Hepatocyte (in vitro differentiated cells): ENCODE data around the gene CACNB4.

Experiments used
- EZH2 ChIP-seq: fragments of 200-600 bp; sonication (generic); IDR thresholded peaks from 2 replicates; pipeline ENCODE4 v1.6.1; 2016; ENCODE audit warnings: antibody characterized with exemption, mild to moderate bottlenecking, borderline replicate concordance
- EZH2phosphoT487 ChIP-seq: fragments of 200-600 bp; sonication (generic); IDR thresholded peaks from one replicate; pipeline ENCODE4 v1.6.1; 2018; ENCODE audit warnings: antibody characterized with exemption, mild to moderate bottlenecking, low read depth, moderate library complexity; ENCODE audit not compliant: unreplicated experiment, severe bottlenecking
- TF ChIP-seq, protein P1 (sequence below): fragments of 200-600 bp; sonication (generic); IDR thresholded peaks from 2 replicates; pipeline ENCODE4 v1.5.1; 2016; ENCODE audit warnings: antibody characterized with exemption, mild to moderate bottlenecking; ENCODE audit not compliant: poor library complexity

DNA sequence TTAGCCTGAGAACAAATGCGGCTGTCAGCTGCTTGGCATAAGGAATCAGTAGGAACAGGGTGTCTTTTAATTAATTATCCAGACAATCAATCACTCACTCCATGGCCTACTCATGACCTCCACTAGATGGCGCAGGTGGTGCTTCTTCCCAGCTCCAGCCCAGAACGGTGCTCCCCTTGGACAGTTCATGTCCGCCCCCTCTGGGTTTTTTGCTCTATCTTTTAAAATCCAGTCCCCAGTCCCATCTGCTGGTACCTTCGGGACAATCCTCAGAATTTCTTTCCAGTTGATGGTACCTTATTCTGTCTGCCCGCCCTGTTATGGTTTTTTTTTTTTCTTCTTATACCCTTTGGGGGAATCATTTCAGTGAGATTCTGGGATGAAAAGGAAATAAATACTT is 99.8 kb downstream of the CACNB4 start:
- TF ChIP-seq, protein P1, sequence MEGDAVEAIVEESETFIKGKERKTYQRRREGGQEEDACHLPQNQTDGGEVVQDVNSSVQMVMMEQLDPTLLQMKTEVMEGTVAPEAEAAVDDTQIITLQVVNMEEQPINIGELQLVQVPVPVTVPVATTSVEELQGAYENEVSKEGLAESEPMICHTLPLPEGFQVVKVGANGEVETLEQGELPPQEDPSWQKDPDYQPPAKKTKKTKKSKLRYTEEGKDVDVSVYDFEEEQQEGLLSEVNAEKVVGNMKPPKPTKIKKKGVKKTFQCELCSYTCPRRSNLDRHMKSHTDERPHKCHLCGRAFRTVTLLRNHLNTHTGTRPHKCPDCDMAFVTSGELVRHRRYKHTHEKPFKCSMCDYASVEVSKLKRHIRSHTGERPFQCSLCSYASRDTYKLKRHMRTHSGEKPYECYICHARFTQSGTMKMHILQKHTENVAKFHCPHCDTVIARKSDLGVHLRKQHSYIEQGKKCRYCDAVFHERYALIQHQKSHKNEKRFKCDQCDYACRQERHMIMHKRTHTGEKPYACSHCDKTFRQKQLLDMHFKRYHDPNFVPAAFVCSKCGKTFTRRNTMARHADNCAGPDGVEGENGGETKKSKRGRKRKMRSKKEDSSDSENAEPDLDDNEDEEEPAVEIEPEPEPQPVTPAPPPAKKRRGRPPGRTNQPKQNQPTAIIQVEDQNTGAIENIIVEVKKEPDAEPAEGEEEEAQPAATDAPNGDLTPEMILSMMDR = peak; percentile 50
- TF ChIP-seq EZH2 (no peak), EZH2phosphoT487 (no peak)
